A549 (cell line): ENCODE measurements around the gene PCDHB9. TPM values are rescaled to one million over a fixed set of nuclear protein-coding genes. Genes with fewer than 3 reads are reported as not detected.
"Not testable (repeated sequence)": the region's sequence is repeated elsewhere in the genome, so short reads cannot be mapped to it uniquely, and the experiment has no call there.

Experiments used
- ATAC-seq, 2 experiments: fragments of 200-7000 bp in 1 of 2; fragments of >200 bp in 1 of 2; cut with Nextera tagmentation in 1 of 2; cut with Tn5 transposase in 1 of 2; 3 replicates each; pipeline versions ENCODE4 v1.8.0 to v1.9.1; 2018 to 2020; ENCODE audit warnings: mild to moderate bottlenecking in 1 of 2, moderate library complexity in 1 of 2
- CTCF ChIA-PET: fragments of 300-600 bp; sonication (Branson Sonifier 250); formaldehyde crosslinking; extraction: SDS; loops from one replicate; lab custom pipeline; 2021; ENCODE audit warnings: antibody characterized with exemption, inconsistent platforms; lab: Yijun Ruan, JAX
- POLR2A ChIA-PET: fragments of 350-600 bp; formaldehyde crosslinking; extraction: SDS; loops from one replicate; lab custom pipeline; 2021; ENCODE audit warnings: antibody characterized with exemption, inconsistent platforms; lab: Yijun Ruan, JAX
- DNase-seq, 2 experiments: peaks; one replicate each; pipeline versions ENCODE4 v3.0.0 to v3.0.0-alpha.2; 2011 to 2016; ENCODE audit warnings: low read depth in 1 of 2, low spot score in 1 of 2
- FAIRE-seq: peaks from 2 replicates; lab custom pipeline; 2011; peaks lifted over from hg19 to GRCh38; lab: Jason Lieb, UNC
- H3K27ac ChIP-seq, 2 experiments: fragments of >200 bp; sonication (Bioruptor Twin); formaldehyde crosslinking; 3 replicates each; pipeline ENCODE4 v1.5.1; 2016 to 2017
- H3K4me1 ChIP-seq: fragments of >200 bp; sonication (Bioruptor Twin); formaldehyde crosslinking; 3 replicates; pipeline ENCODE4 v1.6.1; 2016
- H3K4me2 ChIP-seq: fragments of >200 bp; sonication (Bioruptor Twin); formaldehyde crosslinking; 3 replicates; pipeline ENCODE4 v1.6.1; 2016
- H3K4me3 ChIP-seq: fragments of >200 bp; sonication (Bioruptor Twin); formaldehyde crosslinking; 3 replicates; pipeline ENCODE4 v1.5.1; 2016
- H3K9me3 ChIP-seq: fragments of >200 bp; sonication (Bioruptor Twin); formaldehyde crosslinking; 3 replicates; pipeline ENCODE4 v1.6.1; 2016
- HDAC2 ChIP-seq: fragments of 200-600 bp; sonication (generic); IDR thresholded peaks from 2 replicates; pipeline ENCODE4 v1.6.1; 2016
- RAD21 ChIP-seq, 2 experiments: fragments of >200 bp in 1 of 2; sonication (Bioruptor Twin) in 1 of 2; formaldehyde crosslinking in 1 of 2; IDR thresholded peaks in 1 of 2; conservative IDR thresholded peaks in 1 of 2; 2 replicates in 1 of 2; 3 replicates in 1 of 2; pipeline ENCODE4 v1.6.1; 2012 to 2018; ENCODE audit warnings: inconsistent platforms in 1 of 2
- RCOR1 ChIP-seq: fragments of 150-350 bp; IDR thresholded peaks from 2 replicates; pipeline ENCODE4 v1.6.1; 2014; ENCODE audit warnings: antibody characterized with exemption, low read length, low read depth
- whole genome bisulfite sequencing: methylation state at CpG from one replicate; pipeline ENCODE4 v1.1.6; 2017; ENCODE audit errors: missing lambda C conversion rate; 5-methylcytosine and 5-hydroxymethylcytosine counted together
- polyA plus RNA-seq, 4 experiments: library from polyadenylated mRNA; depleted of rRNA in 3 of 4; stranded (reverse); fragments of >200 nt; fragmentation: RNase III in 1 of 4; extraction: RNeasy Plus Mini Kit Qiagen cat#74134 plus additional on column Dnase treatment in 1 of 4; gene quantifications; 2 replicates in 3 of 4; 3 replicates in 1 of 4; pipeline ENCODE4 v1.2.3, GENCODE V29; 2011 to 2017
- TF ChIP-seq, protein P1 (sequence below): fragments of >200 bp; sonication (Bioruptor Twin); formaldehyde crosslinking; IDR thresholded peaks from 3 replicates; pipeline ENCODE4 v1.5.1; 2016

PCDHB9 gene
- polyA plus RNA-seq, 2 of the 4 experiments (the other 2 are of a cell fraction) = 0.01 to 0.12 TPM

- CTCF ChIA-PET = interaction anchor here (0.6 to 1.8 kb wide), 14 partner anchors 9 to 395 kb away, joined by 3 to 13 read pairs (median 4); partner anchors contain the start of genes DIAPH1, PCDHA6, PCDHB11 and PCDHB13
- ATAC-seq = peak in 1 of 2 experiments; percentile 69; a peak in 3 of 6 replicates
Measured at GRCh38 chr5:141223112-141223783, 36.3 kb downstream of the PCDHB9 start, which contains the start of gene PCDHB14. TSS of gene PCDHB14 (plus strand) at chr5:141223343. CDS start at chr5:141223506, 163 bp downstream.

GRCh38 chr5:141224844-141225243 is 37.9 kb downstream of the PCDHB9 start:
- H3K4me2 ChIP-seq, H3K4me1 ChIP-seq, H3K4me3 ChIP-seq, DNase-seq, FAIRE-seq, POLR2A ChIA-PET, ATAC-seq, H3K27ac ChIP-seq: not testable (repeated sequence)
- peaks cover 20% of the 10 kb centered on the region; the same call in 1 of the 3 replicates for H3K9me3 ChIP-seq
- CTCF ChIA-PET = interaction anchor here (1.3 kb wide), 1 partner anchor 336 kb away, joined by 3 read pairs; no protein-coding TSS in a partner anchor
- WGBS = 77% methylated on average over 25 of the region's 40 CpGs

More at GRCh38 chr5:141223112-141223783, 36.3 kb downstream of the PCDHB9 start, which contains the start of gene PCDHB14:
- DNase-seq = peak in 1 of 2 experiments; percentile 36
- TF ChIP-seq RCOR1 = no peak
- TF ChIP-seq RAD21 (conservative IDR thresholded peaks at IDR 0.05 in 1 of 2, IDR thresholded peaks at IDR 0.05 in 1 of 2) = peak; percentile 49 to 55
- TF ChIP-seq, protein P1, sequence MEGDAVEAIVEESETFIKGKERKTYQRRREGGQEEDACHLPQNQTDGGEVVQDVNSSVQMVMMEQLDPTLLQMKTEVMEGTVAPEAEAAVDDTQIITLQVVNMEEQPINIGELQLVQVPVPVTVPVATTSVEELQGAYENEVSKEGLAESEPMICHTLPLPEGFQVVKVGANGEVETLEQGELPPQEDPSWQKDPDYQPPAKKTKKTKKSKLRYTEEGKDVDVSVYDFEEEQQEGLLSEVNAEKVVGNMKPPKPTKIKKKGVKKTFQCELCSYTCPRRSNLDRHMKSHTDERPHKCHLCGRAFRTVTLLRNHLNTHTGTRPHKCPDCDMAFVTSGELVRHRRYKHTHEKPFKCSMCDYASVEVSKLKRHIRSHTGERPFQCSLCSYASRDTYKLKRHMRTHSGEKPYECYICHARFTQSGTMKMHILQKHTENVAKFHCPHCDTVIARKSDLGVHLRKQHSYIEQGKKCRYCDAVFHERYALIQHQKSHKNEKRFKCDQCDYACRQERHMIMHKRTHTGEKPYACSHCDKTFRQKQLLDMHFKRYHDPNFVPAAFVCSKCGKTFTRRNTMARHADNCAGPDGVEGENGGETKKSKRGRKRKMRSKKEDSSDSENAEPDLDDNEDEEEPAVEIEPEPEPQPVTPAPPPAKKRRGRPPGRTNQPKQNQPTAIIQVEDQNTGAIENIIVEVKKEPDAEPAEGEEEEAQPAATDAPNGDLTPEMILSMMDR = peak; percentile 32; the same call in 2 of the 3 replicates
- TF ChIP-seq, all 56 proteins: peak for 2
- Histone ChIP-seq H3K4me2 (peak within 1 kb of the TSS; percentile 55), H3K9me3 (peaks cover 30% of the 10 kb centered on the region), H3K4me3 (peak within 1 kb of the TSS; percentile 17; the same call in 1 of the 3 replicates), H3K27ac (no peak within 1 kb of the TSS), H3K4me1 (no peaks in the 10 kb centered on the region)
- no peak for FAIRE-seq
- POLR2A ChIA-PET = interaction anchor here (1.0 kb wide), 1 partner anchor 139 kb away, joined by 3 read pairs; no protein-coding TSS in a partner anchor
- 8% methylated on average over 15 of the region's 15 CpGs for WGBS

DNA sequence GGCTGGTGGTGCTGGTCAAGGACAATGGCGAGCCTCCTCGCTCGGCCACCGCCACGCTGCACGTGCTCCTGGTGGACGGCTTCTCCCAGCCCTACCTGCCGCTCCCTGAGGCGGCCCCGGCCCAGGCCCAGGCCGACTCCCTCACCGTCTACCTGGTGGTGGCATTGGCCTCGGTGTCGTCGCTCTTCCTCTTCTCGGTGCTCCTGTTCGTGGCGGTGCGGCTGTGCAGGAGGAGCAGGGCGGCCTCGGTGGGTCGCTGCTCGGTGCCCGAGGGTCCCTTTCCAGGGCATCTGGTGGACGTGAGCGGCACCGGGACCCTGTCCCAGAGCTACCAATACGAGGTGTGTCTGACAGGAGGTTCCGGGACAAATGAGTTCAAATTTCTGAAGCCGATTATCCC is 38.5 kb downstream of the PCDHB9 start:
- H3K9me3 ChIP-seq = peaks cover 19% of the 10 kb centered on the region; the same call in 1 of the 3 replicates
- ATAC-seq, H3K27ac ChIP-seq, H3K4me1 ChIP-seq, H3K4me2 ChIP-seq, H3K4me3 ChIP-seq, POLR2A ChIA-PET, DNase-seq, FAIRE-seq: not testable (repeated sequence)
- CTCF ChIA-PET = interaction anchor here (0.8 kb wide), 1 partner anchor 332 kb away, joined by 3 read pairs; no protein-coding TSS in a partner anchor
- WGBS = 57% methylated on average over 6 of the region's 30 CpGs

- Histone ChIP-seq H3K4me1 (no peaks in the 10 kb centered on the region), H3K27ac (no peak overlapping the region), H3K4me2 (no peak overlapping the region), H3K9me3 (peaks cover 26% of the 10 kb centered on the region; the same call in 2 of the 3 replicates), H3K4me3 (no peak overlapping the region)
- ChIA-PET CTCF (interaction anchor here (0.9 to 2.1 kb wide), 5 partner anchors 16 to 330 kb away, joined by 3 to 8 read pairs (median 4); partner anchors contain the start of gene PCDHB11), POLR2A (no interaction called here)
- WGBS = 20% methylated on average over 15 of the region's 15 CpGs
- ATAC-seq (no peak), FAIRE-seq (no peak), DNase-seq (no peak)
- TF ChIP-seq RAD21 (conservative IDR thresholded peaks at IDR 0.05 in 1 of 2, IDR thresholded peaks at IDR 0.05 in 1 of 2) = peak in 1 of 2 experiments; percentile 26; a peak in 1 of 5 replicates
- no peak for TF ChIP-seq HDAC2
Measured at GRCh38 chr5:141234109-141234667, 47.2 kb downstream of the PCDHB9 start.

DNA sequence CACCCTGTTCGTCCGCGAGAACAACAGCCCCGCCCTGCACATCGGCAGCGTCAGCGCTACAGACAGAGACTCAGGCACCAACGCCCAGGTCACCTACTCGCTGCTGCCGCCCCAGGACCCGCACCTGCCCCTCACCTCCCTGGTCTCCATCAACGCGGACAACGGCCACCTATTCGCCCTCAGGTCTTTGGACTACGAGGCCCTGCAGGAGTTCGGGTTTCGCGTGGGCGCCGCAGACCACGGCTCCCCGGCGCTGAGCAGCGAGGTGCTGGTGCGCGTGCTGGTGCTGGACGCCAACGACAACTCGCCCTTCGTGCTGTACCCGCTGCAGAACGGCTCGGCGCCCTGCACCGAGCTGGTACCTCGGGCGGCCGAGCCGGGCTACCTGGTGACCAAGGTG is 49.0 kb downstream of the PCDHB9 start:
- POLR2A ChIA-PET = not testable (repeated sequence)

More for the DNA sequence above, 49.0 kb downstream of the PCDHB9 start:
- CTCF ChIA-PET, H3K4me3 ChIP-seq, DNase-seq, H3K4me2 ChIP-seq, H3K27ac ChIP-seq, FAIRE-seq, H3K4me1 ChIP-seq, ATAC-seq: not testable (repeated sequence)
- H3K9me3 ChIP-seq = peaks cover 36% of the 10 kb centered on the region; the same call in 2 of the 3 replicates
- WGBS = 81% methylated on average over 30 of the region's 40 CpGs
